Naive B cell (primary cell): ENCODE data around the gene RHOF. TPM values are rescaled to one million over a fixed set of nuclear protein-coding genes. Genes with fewer than 3 reads are reported as not detected.

Experiments used
- ATAC-seq, 2 donors: fragments of 150-1000 bp; cut with Tn5 transposase; 2 replicates each; pipeline ENCODE4 v1.10.0; 2021; ENCODE audit warnings: low read depth in 2 of 2, mild to moderate bottlenecking in 2 of 2, moderate library complexity in 2 of 2
- DNase-seq: peaks from one replicate; pipeline ENCODE4 v3.0.0; 2022
- H3K27ac Mint-ChIP-seq, 6 donors: one replicate each; pipeline ENCODE4 v1.8.0; 2020 to 2022; ENCODE audit warnings: mild to moderate bottlenecking in 6 of 6, mixed read lengths in 6 of 6, moderate library complexity in 5 of 6, inconsistent platforms in 2 of 6
- H3K27me3 Mint-ChIP-seq, 3 donors: one replicate each; pipeline ENCODE4 v1.8.0; 2021 to 2022; ENCODE audit warnings: mixed read lengths in 3 of 3, mild to moderate bottlenecking in 1 of 3
- H3K36me3 Mint-ChIP-seq, 2 donors: one replicate each; pipeline ENCODE4 v1.8.0; 2020 to 2022; ENCODE audit warnings: mixed read lengths in 2 of 2, inconsistent platforms in 1 of 2, mild to moderate bottlenecking in 1 of 2
- H3K4me1 Mint-ChIP-seq, 3 donors: one replicate each; pipeline ENCODE4 v1.8.0; 2020 to 2022; ENCODE audit warnings: mixed read lengths in 3 of 3, inconsistent platforms in 1 of 3, mild to moderate bottlenecking in 1 of 3, moderate library complexity in 1 of 3
- H3K4me3 Mint-ChIP-seq, 8 donors: one replicate each; pipeline ENCODE4 v1.8.0; 2020 to 2022; ENCODE audit warnings: mild to moderate bottlenecking in 8 of 8, mixed read lengths in 8 of 8, moderate library complexity in 8 of 8, inconsistent platforms in 2 of 8
- H3K9me3 Mint-ChIP-seq, 7 donors: one replicate each; pipeline ENCODE4 v1.8.0; 2020 to 2022; ENCODE audit warnings: mixed read lengths in 7 of 7, mild to moderate bottlenecking in 5 of 7, inconsistent platforms in 2 of 7, moderate library complexity in 1 of 7
- polyA plus RNA-seq, 6 donors: library from polyadenylated mRNA; unstranded; fragments of 300-500 nt; fragmentation: Illumina TruSeq; gene quantifications; one replicate each; pipeline ENCODE4 v1.2.3, GENCODE V29; 2021; ENCODE audit warnings: low read depth in 6 of 6

RHOF gene
- polyA plus RNA-seq, 6 donors from 2014 or later = 40.2 to 63.9 (median 50.2) TPM

DNA sequence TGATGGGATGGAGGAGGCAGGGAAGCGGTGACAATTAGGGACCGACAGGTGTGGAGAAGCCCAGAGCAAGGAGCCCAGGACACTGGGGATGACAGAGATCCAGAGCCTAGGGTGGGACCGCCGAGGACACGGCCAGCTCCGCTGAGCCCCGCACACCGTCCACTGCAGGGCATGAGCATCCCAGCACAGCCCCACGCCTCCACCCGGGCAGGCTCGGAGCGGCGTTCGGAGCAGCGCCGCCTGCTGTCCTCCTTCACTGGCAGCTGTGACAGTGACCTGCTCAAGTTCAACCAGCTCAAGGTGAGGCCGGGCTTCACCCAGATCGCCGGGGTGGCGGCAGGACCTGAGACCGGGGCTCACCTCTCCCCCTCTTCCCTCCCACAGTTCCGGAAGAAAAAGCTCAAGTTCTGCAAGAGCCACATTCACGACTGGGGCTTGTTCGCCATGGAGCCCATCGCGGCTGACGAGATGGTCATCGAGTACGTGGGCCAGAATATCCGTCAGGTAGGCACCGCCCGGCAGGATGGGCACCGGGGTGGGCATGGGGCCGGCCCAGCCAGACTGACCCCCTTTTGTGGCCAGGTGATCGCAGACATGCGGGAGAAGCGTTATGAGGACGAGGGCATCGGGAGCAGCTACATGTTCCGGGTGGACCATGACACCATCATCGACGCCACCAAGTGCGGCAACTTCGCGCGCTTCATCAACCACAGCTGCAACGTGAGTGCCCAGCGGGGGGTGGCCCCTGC is 34.0 kb upstream of the RHOF start:
- Mint-ChIP-seq H3K27ac (peak overlapping the region in 2 of 6 donors; percentile 34 to 58), H3K36me3 (peaks cover 0 to 38% of the 10 kb centered on the region in 2 donors), H3K4me3 (no peak overlapping the region), H3K9me3 (no peaks in the 10 kb centered on the region), H3K4me1 (peaks cover 5 to 22% (median 13%) of the 10 kb centered on the region in 3 donors), H3K27me3 (no peaks in the 10 kb centered on the region)
- ATAC-seq (no peak), DNase-seq (no peak)

DNA sequence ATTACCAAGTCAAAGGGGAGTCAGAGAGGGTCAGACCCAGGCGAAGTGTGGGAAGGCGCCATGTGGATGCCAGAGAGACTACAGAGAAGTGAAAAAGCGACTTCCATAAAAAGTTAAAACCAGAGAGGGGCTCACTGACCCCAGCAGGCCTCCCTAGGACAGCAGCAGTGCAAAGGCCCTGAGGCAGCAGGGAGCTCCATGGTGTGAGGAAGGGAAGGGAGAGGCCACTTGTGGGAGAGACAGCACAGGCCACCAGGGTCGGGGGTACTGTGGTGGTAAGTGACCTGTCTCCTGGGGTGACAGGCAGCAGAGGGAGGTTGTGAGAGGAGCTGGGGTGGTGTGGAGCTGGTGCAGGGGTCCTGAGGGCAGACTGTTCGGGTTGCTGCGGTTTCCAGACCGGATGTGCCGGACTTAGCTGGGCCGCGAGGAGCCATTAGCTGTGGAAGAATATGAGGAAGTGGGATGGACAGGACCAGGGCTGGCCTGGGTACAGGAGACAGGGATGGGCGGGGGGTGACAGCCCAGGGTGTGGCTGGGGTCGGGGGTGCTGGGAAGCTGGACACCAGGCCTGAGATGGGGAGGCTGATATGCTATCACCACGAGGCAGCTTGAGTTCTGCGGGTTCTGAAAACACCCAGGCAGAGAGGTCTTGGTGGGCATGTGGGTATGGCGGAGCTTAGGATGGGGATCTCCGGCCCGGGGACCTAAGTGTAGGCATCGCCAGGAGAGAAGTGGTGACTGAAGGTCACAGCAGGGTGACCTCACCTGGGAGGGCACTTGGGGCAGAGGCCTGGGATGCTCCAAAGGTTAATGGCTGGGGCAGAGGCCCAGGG is 33.0 kb upstream of the RHOF start:
- no peak overlapping the region for H3K4me3 Mint-ChIP-seq
- peaks cover 5 to 22% (median 10%) of the 10 kb centered on the region in 3 donors for H3K4me1 Mint-ChIP-seq
- H3K36me3 Mint-ChIP-seq = peaks cover 0 to 38% of the 10 kb centered on the region in 2 donors
- H3K9me3 Mint-ChIP-seq = no peaks in the 10 kb centered on the region
- no peaks in the 10 kb centered on the region for H3K27me3 Mint-ChIP-seq
- ATAC-seq (no peak), DNase-seq (no peak)
- H3K27ac Mint-ChIP-seq = peak overlapping the region in 5 of 6 donors; percentile 47 to 76 (median 58)

DNA sequence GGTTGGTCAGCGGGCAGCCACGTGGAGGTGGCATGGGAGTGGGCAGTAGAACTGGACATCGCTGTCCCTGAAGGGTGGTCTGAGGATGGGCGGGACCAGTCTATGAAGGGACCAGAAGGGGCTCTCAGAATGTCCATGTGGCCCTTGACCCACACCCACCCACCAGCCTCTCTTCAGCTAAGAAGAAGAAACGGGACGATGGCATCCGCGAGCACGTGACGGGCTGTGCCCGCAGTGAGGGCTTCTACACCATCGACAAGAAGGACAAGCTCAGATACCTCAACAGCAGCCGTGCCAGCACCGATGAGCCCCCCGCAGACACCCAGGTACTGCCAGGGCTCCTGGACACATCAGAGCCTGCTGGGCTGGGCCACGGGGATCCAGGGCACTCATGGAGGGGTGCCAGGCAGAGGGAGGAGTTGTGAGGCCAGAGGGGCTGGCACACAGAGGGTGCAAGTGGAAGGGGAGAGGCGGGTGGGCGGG is 31.6 kb upstream of the RHOF start:
- Mint-ChIP-seq H3K27me3 (no peaks in the 10 kb centered on the region), H3K4me1 (peaks cover 5 to 18% (median 5%) of the 10 kb centered on the region in 3 donors), H3K36me3 (peaks cover 0 to 31% of the 10 kb centered on the region in 2 donors), H3K9me3 (no peaks in the 10 kb centered on the region), H3K27ac (no peak overlapping the region), H3K4me3 (no peak overlapping the region)
- ATAC-seq (no peak), DNase-seq (no peak)

DNA sequence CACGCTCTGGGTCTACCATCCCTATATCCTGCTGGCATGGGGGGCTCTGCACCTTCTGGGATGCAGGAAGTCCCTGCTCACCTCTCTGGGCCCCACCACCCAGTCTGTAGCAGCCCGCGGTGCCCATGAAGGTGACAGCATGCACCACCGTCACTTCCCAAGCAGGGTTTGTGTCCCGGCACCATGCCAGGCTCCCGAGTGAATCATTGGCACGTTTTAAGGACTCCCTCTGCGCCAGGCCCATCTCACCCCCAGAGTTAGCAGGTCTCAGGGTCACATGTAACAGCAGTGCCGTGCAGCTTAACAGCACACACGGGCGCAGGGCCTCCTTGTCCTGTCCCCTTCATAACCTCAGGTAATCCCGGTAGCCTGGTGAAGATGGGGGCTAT is 30.2 kb upstream of the RHOF start:
- ATAC-seq (no peak), DNase-seq (no peak)
- Mint-ChIP-seq H3K27me3 (no peaks in the 10 kb centered on the region), H3K9me3 (no peaks in the 10 kb centered on the region), H3K4me1 (peaks cover 4 to 16% (median 7%) of the 10 kb centered on the region in 3 donors), H3K36me3 (peaks cover 0 to 29% of the 10 kb centered on the region in 2 donors), H3K4me3 (no peak overlapping the region), H3K27ac (peak overlapping the region in 1 of 6 donors; percentile 49)

GRCh38 chr12:121823101-121823726 is 29.7 kb upstream of the RHOF start:
- ATAC-seq = no peak
- no peak overlapping the region for H3K4me3 Mint-ChIP-seq

GRCh38 chr12:121822393-121823100 is 29.1 kb upstream of the RHOF start:
- Mint-ChIP-seq H3K4me1 (peaks cover 0 to 14% (median 4%) of the 10 kb centered on the region in 3 donors), H3K27ac (no peak overlapping the region), H3K36me3 (peaks cover 0 to 22% of the 10 kb centered on the region in 2 donors), H3K4me3 (no peak overlapping the region), H3K9me3 (no peaks in the 10 kb centered on the region), H3K27me3 (no peaks in the 10 kb centered on the region)
- DNase-seq (no peak), ATAC-seq (no peak)

More at GRCh38 chr12:121823101-121823726, 29.7 kb upstream of the RHOF start:
- H3K9me3 Mint-ChIP-seq = no peaks in the 10 kb centered on the region
- no peak overlapping the region for H3K27ac Mint-ChIP-seq
- peaks cover 0 to 24% of the 10 kb centered on the region in 2 donors for H3K36me3 Mint-ChIP-seq
- peaks cover 0 to 14% (median 4%) of the 10 kb centered on the region in 3 donors for H3K4me1 Mint-ChIP-seq
- no peak for DNase-seq
- H3K27me3 Mint-ChIP-seq = no peaks in the 10 kb centered on the region

- no peak overlapping the region for H3K27ac Mint-ChIP-seq
- H3K9me3 Mint-ChIP-seq = no peaks in the 10 kb centered on the region
- H3K36me3 Mint-ChIP-seq = peaks cover 0 to 14% of the 10 kb centered on the region in 2 donors
- no peak for ATAC-seq
- H3K4me1 Mint-ChIP-seq = peaks cover 0 to 9% (median 4%) of the 10 kb centered on the region in 3 donors
- no peak overlapping the region for H3K4me3 Mint-ChIP-seq
- no peak for DNase-seq
- no peaks in the 10 kb centered on the region for H3K27me3 Mint-ChIP-seq
These were observed 26.6 kb upstream of the RHOF start for GRCh38 chr12:121820056-121820455.

- peaks cover 0 to 9% (median 4%) of the 10 kb centered on the region in 3 donors for H3K4me1 Mint-ChIP-seq
- H3K27ac Mint-ChIP-seq = peak overlapping the region in 3 of 6 donors; percentile 16 to 23 (median 19)
- no peaks in the 10 kb centered on the region for H3K9me3 Mint-ChIP-seq
- H3K27me3 Mint-ChIP-seq = no peaks in the 10 kb centered on the region
- no peak overlapping the region for H3K4me3 Mint-ChIP-seq
- no peak for ATAC-seq
- DNase-seq = no peak
- peaks cover 0 to 14% of the 10 kb centered on the region in 2 donors for H3K36me3 Mint-ChIP-seq
These were observed 25.9 kb upstream of the RHOF start for GRCh38 chr12:121819212-121819949.

GRCh38 chr12:121817648-121818043 is 24.2 kb upstream of the RHOF start:
- H3K27ac Mint-ChIP-seq = no peak overlapping the region
- H3K4me1 Mint-ChIP-seq = peaks cover 13 to 21% (median 13%) of the 10 kb centered on the region in 3 donors
- H3K27me3 Mint-ChIP-seq = no peaks in the 10 kb centered on the region
- peaks cover 0 to 14% of the 10 kb centered on the region in 2 donors for H3K36me3 Mint-ChIP-seq
- ATAC-seq (no peak), DNase-seq (no peak)
- no peaks in the 10 kb centered on the region for H3K9me3 Mint-ChIP-seq
- H3K4me3 Mint-ChIP-seq = no peak overlapping the region

GRCh38 chr12:121816925-121817647 is 23.6 kb upstream of the RHOF start:
- ATAC-seq (no peak), DNase-seq (no peak)
- peaks cover 0 to 14% of the 10 kb centered on the region in 2 donors for H3K36me3 Mint-ChIP-seq
- no peak overlapping the region for H3K4me3 Mint-ChIP-seq
- peaks cover 17 to 24% (median 17%) of the 10 kb centered on the region in 3 donors for H3K4me1 Mint-ChIP-seq
- H3K27ac Mint-ChIP-seq = no peak overlapping the region
- H3K9me3 Mint-ChIP-seq = no peaks in the 10 kb centered on the region
- no peaks in the 10 kb centered on the region for H3K27me3 Mint-ChIP-seq

DNA sequence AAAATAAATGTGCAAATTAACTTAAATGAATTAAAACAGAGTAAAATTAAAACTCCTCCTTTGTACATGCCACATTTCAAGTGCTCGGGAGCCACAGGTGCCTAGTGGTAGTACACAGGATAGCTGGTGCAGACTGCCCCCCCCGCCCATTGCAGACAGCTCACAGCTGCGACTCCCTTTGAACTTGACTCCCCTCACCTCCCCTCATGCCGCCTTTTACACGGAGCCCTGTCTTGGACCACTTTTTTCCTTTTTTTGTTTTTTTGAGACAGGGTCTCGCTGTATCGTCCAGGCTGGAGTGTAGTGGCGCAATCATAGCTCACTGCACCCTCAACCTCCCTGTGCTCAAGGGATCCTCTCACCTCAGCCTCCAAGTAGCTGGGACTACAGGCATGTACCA is 21.8 kb upstream of the RHOF start:
- peaks cover 0 to 14% of the 10 kb centered on the region in 2 donors for H3K36me3 Mint-ChIP-seq
- H3K27me3 Mint-ChIP-seq = no peaks in the 10 kb centered on the region
- no peak for ATAC-seq
- H3K9me3 Mint-ChIP-seq = no peaks in the 10 kb centered on the region
- H3K27ac Mint-ChIP-seq = peak overlapping the region in 1 of 6 donors; percentile 35
- H3K4me3 Mint-ChIP-seq = peak overlapping the region in 2 of 8 donors; percentile 15 to 61
- no peak for DNase-seq
- peaks cover 30 to 36% (median 31%) of the 10 kb centered on the region in 3 donors for H3K4me1 Mint-ChIP-seq
